HG02678 (cell line): Measurements from ENCODE around the gene AHI1.
A peak's percentile ranks its signal among the peaks of the same experiment; 100 is the strongest.

Experiments used
- ATAC-seq: cut with Tn5 transposase; IDR thresholded peaks from one replicate; pipeline ENCODE4 v1.9.1; 2021; ENCODE audit warnings: mild to moderate bottlenecking, moderate library complexity; ENCODE audit not compliant: unreplicated experiment

AHI1 gene

DNA sequence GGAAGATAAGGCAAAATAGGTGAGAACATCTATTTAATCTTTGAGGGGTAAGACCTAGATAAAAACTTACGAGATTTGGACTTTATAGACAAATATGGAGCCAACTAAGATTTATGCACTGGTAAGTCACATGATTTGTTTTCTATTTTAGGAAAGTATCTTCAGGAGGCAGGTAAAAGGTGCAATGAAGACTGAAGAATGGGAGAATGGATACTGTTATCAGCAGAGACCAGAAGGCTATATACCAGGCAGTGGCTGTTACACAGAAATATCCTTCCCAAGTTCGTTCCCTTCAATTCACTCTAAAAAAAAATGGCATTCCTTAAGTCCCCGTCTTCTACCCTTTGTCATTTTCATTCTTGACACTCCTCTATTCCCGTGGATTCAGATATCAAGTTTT is 192.7 kb downstream of the AHI1 start:
- no peak for ATAC-seq

DNA sequence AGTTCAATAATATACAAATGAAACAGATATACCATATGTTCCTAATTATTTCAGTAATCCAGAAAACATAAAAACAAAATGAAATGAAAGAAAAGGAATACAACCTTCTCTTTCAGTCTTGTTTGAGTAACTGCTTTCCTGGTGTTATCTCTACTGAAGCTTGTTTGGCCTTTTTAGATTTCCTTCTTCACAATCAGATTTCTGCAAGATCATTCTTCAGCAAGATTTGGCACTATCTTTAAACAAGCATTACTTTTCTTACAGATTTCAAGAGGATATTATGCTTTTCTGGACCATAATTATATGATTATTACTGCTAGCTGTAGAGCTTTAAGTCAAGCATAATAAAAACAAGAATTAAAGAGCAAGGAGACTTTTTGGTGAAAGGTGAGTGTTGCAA is 196.2 kb downstream of the AHI1 start:
- ATAC-seq = no peak

DNA sequence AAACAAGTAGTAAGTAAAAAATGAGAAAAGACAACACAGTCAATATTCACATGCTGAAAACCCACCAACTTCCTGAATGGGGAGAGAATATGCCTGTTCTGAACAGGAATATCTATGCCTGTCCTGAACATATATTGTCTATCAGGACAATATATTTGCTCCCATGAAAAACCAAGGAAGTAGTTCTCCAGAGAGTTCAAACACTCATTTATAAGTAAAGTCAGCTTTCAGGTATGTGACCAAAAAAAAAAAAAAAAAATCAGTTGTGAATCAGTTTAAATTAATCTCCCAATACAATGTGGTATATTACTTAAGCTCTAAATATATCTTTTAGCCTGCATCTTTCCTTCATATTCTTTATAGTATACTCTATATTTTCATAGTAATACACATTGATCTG is 197.0 kb downstream of the AHI1 start:
- ATAC-seq = no peak

DNA sequence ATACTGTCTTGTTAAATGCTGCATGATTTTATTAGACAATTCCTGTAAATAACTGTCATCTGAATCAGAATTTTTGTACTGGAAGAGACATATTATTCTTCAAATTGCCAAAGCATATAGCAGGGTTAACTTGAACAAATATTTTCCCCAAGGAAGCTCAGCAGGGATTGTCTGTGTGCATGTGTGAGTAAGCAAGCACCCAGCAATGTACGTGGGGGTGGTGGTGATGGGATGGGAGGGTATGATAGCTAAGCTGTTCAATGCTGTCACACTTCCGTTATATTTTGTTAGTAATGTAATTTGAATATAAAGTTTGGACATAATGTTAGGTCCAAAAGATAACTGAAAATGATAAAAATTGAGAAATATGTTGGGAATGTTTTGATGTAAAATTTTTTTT is 198.3 kb downstream of the AHI1 start:
- ATAC-seq = no peak

DNA sequence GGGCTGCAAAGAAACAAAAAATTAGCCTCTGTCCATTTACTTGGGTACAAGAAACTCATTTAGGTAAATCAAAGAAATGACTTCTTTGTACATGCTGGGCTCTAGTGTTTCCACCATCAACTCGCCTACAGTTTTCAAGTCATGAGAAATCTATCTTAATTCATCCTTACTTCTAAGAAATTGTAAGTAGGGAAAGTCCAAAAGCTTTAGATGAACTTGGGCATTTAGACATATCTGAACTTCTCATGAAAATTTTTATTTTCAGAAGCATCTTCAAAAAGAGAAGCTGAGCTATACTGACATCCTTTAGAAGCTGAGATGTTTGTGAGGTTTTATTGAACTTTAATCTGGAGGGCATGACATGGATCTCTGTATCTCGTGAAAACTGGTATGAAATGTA is 199.1 kb downstream of the AHI1 start:
- ATAC-seq = no peak

DNA sequence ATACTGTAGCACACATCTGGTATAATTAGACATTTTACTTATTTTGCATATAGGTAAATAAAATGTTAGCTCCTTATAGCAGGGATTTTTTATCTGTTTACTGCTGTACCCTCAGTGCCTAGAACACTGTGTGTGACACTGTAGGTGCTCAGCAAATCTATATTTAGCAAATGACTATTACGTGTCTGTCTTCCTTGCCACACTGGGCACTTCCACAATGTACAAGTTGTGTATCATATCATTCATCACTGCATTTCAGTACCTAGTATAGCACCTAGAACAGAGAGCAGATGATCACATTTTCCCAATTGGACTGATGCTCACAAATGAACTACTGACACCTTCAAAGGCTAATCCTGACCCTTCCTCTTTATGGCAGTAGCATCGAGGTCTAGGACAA is 200.8 kb downstream of the AHI1 start:
- ATAC-seq = no peak

DNA sequence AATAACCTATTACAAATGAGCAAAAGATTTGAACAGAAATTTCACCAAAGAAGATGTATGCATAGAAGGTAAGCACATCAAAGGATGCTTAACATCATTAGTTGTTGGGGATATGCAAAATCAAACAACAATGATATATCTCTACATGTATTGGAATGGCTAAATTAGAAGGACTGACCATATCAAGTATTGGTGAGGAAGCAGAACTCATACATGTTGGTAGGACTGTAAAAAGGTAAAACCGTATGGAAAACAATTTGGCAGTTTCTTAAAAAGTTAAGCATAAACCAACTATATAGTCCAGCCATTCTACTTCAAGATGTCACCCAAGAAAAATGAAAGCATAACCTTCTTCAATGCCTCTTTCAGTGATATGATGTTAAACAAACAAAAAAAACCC is 202.5 kb downstream of the AHI1 start:
- no peak for ATAC-seq

DNA sequence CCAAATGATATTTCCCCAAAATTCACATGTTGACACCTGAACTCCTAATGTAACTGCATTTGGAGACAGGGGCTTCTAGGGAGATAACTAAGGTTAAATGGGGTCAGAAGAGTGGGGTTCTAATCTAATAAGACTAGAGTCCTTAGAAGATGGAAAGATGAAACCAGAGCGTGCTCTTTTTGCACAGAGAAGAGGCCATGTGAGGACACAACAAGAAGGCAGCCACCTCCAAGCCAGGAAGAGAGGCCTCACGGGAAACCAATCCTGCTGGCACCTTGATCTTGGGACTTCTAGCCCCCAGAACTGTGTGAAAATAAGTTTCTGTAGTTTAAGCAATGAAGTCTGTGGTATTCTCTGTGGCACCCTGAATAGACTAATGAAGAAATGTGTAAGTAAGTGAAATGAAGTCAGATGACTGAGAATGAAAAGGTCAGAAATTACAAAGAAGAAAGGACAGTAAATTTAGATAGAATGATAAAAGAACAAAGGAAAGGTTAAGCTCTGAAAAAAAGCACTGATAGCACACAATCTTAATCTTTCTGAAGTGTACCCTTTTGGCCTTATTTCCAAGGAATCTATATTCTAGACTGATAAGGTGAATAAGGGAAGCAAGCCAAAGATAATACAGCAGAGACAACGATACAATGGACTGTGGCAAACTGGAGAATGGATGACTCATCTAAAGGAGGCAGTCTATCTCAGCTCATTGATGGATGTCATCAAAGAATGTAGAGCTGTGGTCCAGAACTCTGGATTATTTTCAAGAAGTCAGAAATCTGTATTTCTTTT is 206.1 kb downstream of the AHI1 start:
- ATAC-seq = no peak

DNA sequence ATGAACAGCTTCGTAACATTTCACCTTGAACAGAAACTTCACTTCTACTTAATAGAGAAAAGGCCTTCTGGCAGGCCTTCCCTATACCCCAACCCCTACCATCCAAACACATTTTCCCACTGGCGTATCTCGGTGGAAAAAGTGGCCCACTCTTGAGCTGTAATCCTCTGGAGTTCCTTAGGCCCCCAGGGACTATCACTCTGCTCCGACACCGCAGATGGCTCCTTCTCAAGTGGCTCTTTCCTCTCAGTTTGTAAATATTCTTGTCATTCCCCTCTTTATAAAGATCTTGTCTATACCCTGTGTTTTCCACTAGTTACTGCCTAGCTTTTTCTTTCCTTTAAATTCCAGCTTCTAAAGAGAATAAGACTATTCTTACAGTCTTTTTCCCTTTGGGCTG is 207.7 kb downstream of the AHI1 start:
- no peak for ATAC-seq

DNA sequence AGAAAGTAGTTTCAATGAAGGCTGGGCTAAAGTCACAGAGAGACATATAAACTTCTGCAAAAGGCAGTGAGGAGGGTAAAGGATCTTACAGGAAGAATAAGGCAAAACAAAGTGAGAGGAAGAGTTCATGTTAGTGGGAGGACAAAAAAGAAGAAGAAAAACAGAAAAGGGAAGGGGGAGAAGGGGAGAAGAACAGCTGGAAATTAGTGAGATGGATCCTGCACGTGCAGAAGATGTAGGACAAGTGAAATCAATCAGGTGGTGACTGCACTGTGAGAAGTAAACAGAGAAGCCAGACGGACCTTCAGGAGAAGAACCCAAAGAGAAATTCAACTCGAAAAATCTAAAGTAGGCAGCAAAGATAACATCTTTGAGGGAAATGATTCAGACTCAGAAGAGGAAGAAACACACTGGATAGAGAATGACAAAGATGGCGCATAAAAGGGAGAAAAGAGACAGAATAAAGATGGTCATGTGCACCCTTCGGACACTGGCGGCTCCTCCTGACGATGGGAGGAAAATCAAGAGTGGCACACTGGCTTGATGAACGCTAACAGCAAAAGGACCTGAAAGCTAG is 210.5 kb downstream of the AHI1 start:
- ATAC-seq = no peak

DNA sequence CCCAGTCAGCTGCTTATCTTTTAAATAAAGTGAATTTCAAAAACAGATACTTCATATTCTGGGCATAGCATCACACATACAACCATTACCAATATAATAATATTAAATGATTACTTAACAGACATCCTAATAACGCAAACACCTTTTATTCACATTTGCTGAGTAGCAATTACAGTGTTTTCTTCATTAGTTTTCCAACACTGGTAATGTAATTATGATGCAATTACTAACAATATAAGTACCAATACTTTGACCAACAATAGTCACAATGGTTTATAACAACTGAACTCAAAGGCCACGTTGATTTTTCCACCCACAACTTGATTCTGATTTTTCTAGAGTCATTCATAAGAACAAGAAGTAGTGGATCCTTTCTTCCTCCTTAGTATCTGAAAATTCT is 212.4 kb downstream of the AHI1 start:
- no peak for ATAC-seq

DNA sequence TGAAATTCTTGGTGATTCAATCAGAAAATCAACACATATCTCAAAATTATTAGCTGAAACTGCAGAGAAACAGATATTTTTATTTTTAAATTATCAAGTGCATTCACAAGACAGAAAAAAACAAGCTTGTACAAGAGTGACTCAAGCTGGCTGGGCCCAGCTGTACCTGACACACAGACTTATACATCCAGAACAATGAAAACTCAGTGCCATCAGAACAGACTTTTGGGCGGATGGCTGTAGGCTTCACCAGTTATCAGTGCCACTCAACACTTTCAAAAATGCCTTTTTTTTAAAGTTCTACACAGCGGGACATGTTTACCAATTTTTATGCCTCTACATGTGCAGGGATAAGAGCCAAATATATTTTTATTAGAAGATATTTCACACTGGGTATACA is 213.6 kb downstream of the AHI1 start:
- ATAC-seq = no peak

DNA sequence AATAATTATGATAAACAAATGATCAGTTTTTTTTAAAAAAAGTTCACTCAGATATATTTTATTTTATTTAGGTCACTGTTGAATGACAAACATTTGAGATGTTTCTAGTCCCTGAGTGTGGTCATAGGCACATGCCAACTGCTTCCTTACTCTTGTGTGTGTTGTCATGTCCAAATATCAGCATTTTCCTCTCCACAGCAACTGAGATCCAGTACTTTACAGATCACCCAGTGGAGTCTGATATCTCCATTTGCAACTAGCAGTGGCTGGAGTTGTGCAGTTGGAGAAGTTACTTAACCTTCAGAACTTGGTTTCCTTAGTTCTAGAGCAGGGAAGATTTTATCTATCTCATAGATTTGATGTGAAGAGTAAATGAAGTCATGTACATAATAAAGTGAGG is 215.1 kb downstream of the AHI1 start:
- no peak for ATAC-seq

DNA sequence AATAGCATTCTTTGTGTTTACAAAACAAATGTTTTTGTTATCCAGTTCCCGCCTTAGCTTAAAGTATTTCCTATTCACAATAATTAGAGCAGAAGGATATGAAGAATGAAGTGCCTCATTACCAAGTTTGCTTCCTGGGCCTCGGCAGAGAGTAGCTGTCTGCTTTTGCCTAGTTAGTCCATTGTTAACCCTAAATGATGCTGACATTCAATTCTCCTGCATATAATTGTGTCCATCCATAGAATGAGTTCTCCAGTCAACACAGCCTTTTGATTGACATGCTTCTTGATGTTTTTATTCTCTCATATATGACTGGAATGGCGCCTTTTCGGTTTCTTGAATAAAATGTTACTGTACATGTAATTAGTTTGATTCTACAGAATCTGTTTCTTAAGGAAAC is 215.6 kb downstream of the AHI1 start:
- ATAC-seq = no peak

DNA sequence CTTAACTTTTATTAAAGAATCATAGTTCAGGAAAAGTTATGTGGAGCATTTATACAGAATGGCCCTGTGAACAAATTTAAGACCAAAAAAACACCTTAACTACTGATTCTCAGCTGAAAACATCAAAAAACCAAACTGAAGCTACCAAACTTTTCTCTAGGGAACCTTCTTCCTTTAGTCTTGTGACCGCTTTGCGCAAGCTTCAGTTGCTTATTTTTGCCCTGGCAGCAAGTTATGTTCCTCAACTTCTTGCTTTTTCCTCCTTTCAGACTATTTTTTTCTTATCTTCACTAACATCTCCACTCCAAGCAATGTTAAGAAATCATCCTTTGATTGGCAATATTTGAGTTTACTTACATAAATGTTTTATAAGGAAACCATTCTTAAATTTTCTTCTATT is 216.3 kb downstream of the AHI1 start:
- no peak for ATAC-seq

DNA sequence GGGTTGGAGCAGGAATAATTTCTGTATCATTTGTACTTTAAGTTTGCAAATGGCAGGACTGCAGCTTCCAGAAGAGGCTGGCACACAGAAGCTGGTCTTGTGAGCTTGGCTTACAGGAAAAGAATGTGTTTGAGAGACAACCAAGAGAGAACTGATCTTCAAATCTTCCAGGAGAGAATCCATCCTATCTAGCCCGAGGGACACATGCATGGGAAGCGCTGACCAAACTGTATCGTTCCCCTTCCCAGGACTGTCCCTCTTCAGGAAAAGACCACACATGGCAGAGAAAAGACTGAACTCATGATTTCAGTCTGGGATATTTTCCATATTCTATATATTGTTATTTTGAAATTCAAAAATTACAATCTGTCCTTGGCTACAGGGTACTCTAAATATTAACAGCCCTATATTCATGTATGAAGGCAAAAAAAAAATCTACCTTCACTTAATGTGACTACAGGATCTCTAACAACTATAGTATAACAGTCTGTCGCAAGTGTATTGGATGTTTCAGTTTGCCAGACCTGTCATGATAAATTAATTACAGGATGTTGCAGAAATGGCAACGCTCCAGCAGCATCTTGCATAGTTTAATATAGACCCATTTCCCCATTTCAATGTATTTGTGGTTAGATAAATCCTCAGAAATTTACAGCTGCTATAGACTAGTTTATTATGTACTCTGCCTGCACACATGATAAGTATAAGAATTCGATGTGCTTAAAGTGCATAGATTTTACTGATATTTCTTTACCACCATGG is 217.0 kb downstream of the AHI1 start:
- ATAC-seq = no peak

DNA sequence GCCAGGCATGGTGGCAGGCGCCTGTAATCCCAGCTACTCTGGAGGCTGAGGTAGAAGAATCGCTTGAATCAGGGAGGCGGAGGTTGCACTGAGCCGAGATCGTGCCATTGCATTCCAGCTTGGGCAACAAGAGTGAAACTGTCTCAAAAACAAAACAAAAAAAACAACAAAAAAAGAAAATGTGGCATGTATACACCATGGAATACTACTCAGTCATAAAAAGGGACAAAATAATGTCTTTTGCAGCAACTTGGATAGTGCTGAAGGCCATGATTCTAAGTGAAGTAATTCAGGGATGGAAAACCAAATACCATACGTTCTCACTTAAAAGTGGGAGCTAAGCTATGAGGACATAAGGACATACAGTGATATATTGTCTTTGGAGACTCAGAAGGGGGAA is 220.1 kb downstream of the AHI1 start:
- ATAC-seq = no peak

DNA sequence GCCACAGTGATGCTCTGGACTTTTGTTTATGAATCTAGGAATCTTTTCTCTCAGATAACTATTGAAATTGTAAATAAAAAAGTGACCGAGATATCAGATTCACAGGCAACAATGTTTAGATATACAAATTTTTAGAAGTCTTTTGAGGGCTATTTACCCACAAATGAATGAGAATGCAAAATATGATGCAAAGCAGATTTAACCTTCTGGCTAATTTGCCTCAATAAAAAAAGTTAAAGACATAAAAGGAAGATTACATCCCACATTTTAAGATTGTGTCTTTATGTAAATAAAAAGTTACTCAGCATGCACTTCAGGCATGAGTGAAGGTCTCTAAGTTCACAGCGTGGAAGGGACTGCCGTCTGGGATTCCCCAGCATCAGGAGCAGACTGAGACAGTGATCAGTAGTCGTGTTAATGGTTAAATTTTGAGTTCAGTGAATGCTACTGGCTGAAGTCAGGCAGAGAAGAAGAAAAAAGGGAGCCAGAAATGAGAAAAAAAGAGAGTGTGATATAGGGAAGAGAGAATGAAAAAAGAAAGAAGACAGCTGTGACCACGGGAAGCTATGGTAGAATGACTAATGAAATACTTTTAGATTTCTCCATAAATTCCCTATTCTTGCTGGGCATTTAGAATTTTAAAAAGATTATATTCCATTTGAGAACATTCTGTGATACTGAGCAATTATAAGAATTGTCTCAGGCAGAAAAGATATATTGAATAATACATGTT is 222.8 kb downstream of the AHI1 start:
- peak; percentile 90 for ATAC-seq

DNA sequence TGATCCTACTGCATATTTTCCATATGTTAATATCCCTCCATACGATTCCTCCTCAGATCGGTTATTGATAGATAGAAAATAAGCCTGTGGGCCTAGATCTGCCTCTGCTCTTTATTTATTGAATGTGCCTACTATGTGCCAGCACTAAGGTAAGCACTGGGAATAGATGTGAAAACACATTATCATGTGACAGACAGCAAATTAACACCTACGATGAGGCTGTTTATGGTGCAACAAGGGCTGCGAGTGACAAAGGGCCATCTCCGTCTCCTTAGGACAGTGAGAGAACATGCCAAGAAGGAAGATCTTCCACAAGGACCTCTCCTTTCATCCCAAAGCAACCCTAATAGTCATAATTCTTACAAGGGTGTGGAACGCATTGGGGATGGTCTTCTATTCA is 225.9 kb downstream of the AHI1 start:
- no peak for ATAC-seq

DNA sequence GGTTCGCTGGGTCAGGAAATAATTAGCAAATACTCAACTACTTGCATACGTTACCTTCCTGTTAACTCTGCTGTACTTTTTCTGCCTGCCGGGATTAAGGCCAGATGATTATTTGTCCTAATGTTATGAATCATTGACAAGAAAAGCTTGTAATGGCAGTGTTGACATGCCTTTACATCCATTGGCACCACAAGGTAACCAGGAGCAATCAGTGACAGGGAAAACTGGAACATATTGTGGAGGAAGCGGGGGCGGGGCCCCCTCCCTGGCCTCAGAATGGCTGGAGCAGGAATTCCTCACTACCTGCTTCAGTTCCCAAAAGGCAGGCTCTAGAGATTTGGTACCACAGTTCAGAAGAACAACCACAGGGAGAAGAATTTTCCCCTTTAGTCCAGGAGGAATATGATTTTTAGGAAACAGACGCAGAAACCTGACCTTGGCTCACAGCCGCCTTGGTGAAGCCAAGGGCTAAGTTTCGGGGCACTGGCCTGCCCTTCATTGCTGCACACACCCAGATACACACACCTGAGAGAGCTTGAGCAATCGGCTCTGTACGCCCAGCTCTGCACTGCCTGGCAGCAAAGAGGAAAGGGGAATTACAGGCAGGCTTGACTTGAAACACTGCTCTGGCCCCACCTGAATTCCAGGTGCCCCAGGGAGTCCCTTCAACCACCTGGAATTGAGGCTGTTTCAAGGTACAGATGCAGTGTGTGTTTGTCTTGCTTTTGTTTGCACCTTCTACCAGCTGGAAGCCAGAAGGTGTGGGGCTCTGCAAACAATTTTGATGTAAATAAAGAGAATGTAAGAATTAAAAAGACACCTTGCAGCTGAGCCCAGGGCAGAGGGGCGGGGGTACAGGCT is 226.6 kb downstream of the AHI1 start:
- ATAC-seq = no peak

DNA sequence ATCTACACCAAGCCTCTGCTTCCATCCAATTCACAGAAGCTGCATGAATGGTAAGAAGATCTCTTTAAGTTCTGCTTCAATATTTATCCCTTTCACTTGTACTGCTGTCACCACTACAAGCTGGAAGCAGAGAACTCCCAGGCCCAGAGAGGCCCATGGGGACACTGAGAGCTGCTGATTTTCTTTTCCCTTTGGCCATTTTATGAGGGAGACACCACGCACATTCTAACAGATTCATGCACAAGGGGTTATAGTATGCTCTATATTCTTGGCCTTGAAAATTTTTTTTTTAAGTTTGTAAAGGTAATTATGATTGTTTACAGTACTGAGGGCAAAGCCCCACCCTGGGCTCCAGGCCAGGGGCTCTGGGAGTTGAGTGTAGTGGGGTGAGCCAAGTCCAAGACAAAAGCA is 228.1 kb downstream of the AHI1 start:
- ATAC-seq = no peak
